ENCODE data around the gene C11orf24.

DNA sequence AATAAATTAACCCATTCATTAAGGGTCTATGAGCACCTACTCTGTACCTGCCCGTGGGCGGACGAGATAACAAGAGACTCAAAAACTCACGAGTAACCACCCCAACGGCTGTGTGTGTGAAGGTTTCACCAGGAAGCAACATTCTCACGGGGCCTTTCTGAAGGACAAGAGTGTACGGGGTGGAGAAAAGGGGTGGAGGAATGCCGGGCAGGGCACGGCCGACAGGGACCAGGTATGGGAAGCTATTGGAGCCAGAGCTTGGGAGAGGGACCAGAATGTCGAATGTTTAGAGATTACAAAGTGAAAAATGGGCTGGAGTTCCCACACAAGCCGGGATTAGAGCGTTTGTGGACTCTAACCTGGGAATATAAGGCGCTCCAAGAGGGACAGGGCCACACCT lies 60.2 kb downstream of the C11orf24 start:
- TF ChIP-seq POLR2A (IDR thresholded peaks at IDR 0.05): no peak
- no peak for TF ChIP-seq POLR2AphosphoS5 (IDR thresholded peaks at IDR 0.05)
- TF ChIP-seq, protein P1, sequence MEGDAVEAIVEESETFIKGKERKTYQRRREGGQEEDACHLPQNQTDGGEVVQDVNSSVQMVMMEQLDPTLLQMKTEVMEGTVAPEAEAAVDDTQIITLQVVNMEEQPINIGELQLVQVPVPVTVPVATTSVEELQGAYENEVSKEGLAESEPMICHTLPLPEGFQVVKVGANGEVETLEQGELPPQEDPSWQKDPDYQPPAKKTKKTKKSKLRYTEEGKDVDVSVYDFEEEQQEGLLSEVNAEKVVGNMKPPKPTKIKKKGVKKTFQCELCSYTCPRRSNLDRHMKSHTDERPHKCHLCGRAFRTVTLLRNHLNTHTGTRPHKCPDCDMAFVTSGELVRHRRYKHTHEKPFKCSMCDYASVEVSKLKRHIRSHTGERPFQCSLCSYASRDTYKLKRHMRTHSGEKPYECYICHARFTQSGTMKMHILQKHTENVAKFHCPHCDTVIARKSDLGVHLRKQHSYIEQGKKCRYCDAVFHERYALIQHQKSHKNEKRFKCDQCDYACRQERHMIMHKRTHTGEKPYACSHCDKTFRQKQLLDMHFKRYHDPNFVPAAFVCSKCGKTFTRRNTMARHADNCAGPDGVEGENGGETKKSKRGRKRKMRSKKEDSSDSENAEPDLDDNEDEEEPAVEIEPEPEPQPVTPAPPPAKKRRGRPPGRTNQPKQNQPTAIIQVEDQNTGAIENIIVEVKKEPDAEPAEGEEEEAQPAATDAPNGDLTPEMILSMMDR (IDR thresholded peaks at IDR 0.05): no peak
